Stromal cell of bone marrow (primary cell): ENCODE data around the gene MRPL40.
"Not testable (repeated sequence)": the region's sequence is repeated elsewhere in the genome, so short reads cannot be mapped to it uniquely, and the experiment has no call there.

Experiments
- DNase-seq: peaks from one replicate; pipeline ENCODE4 v3.0.0-alpha.2; 2012; ENCODE audit warnings: low read depth

Gene MRPL40

DNA sequence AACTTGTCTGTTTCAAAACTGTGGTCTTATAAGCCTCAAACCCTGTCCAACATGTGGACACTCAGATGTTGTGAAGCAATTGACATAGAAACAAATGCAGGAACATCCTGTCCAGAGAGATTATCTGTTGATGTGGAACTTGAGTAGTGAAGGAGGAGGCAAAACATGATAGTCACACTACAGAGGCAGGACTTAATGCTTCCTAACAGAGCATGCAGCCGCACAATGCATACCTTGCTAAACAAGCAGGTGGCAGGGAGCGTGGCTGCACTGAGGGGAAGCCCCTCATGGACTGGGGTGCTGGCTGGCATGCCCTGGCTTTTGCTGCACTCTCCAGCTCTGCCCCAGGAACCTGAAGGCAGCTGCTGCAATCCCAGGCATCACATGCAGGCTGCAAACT is 9.8 kb downstream of the MRPL40 start:
- DNase-seq = no peak

GRCh38 chr22:19443544-19444211 is 11.3 kb downstream of the MRPL40 start:
- DNase-seq = no peak

GRCh38 chr22:19445279-19445982 is 13.1 kb downstream of the MRPL40 start:
- DNase-seq = not testable (repeated sequence)

DNA sequence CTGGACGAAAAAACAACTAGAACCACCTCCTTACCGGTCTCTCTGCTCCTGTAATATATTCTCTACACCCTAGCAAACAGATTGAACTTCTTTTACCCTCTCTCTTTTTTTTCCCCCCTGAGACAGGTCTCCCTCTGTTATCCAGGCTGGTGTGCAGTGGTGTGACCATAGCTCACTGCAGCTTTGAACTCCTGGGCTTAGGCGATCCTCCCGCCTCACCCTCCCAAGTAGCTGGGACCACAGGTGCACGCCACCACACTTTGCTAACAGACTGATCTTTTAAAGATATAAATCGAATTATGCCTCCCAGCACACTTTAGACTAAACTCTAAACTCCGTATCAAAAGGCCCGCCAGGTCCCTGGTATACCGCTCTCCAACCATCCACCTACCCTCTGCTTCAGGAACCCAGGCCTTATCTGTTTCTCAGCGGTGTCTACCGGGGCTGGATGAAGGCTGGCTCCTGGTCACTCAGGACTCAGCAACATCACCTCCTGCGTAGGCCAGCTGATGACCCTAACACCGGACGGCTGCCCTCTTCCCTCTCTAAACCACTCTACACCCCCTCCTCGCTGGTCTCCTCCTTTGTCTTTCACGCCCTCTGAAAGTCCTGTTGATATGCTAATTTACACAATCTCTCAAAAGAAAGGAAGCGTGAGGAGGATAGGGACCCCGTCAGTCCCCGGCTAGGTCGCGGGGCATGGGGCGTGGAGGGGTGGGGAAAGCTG is 14.4 kb downstream of the MRPL40 start:
- DNase-seq = no peak

GRCh38 chr22:19447330-19448075 is 15.2 kb downstream of the MRPL40 start, which contains the start of gene C22orf39:
C22orf39 (minus strand) TSS chr22:19447711; CDS start chr22:19447688, 23 bp downstream.
- peak; percentile 88 for DNase-seq

DNA sequence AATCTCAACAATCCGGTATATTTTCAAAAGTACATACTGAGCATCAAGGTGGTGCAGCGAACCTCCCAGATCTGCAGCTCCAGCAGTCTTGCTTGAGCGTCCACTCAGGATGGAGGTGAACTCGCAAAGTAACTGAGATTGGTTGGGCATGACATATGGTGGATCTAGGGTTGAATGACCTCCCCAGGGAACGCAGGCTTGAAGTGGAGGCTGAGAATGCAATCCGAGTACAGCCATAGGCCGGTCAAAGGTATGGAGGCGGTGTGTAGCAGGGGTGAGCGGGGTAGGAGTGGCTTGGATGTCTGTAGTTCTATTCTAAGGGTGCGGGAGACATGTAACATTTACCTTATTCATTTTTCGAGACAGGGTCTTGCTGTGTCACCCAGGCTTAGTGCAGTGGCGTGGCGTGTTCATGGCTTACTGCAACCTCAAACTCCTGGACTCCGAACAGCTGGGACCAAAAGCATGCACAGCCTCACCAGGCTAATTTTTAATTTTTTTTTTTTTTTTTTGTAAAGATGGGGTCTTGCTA is 15.8 kb downstream of the MRPL40 start:
- DNase-seq = no peak

DNA sequence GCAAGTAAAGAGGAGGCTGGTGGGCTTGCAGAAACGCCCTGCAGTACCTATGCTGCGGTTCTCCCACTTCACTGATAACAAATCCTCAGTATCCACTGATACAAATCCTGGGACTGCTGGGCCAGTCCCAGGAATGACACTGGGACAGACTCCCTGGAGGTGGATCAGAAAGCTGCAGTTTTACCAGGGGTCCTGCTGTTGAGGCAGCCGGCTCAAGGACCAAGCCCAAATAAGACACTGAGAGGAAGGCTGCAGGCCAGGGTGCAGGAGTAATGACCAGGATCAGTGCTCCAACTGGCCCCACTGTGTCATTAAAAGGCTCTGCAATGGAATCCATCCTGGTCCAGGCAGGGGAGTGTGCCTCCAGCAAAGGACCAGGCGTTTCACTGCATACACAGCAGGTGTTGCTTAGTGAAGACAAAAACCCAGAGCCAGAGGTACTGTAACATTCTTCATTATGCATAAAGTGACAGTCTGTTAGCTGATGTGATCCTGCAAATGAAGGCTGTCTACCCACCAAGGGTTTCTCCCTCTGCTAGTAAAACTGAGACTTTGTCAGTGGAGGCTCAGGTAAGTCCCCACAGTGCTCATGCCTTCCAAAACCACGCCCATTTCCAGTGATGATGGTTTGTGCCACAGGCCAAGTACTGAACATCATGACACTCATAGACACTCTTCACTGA is 16.5 kb downstream of the MRPL40 start:
- DNase-seq = no peak

GRCh38 chr22:19449422-19449767 is 17.1 kb downstream of the MRPL40 start:
- no peak for DNase-seq

DNA sequence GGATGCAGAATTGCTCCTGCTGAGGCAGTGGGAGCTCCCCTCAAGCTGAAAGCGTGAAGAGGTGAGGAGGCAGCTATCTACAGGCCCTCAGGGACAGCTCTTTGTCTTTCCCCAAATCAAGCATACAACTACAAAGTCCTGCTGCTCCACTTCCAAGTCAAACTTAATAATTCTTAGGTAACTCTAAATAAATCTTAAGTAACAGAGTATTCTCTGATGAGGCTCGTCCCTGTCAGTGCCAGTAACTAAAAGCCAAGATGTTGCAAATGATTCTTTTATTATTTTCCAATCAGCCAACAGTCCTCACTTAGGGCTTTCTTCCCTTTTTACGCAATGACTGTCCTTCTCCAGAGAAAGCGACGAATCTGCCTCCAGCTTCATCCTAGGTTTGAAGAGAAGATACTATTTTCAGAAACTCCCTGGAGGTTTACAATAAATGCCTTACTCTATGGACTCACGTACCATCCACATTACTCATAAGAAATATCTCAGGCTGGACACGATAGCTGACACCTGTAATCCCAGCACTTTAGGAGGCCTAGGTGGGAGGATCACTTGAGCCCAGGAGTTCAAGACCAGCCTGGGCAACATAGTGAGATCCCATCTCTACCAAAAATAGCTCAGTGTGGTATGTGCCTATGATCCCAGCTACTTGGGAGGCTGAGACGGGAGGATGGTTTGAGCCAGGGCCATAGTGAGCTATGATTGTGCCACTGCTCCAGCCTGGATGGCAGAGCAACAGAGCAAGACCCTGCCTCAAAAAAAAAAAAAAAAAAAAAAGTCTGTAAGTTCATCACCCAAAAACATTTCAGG is 18.2 kb downstream of the MRPL40 start:
- DNase-seq = no peak

- DNase-seq = no peak
These were observed 19.2 kb downstream of the MRPL40 start for GRCh38 chr22:19451570-19451969.

DNA sequence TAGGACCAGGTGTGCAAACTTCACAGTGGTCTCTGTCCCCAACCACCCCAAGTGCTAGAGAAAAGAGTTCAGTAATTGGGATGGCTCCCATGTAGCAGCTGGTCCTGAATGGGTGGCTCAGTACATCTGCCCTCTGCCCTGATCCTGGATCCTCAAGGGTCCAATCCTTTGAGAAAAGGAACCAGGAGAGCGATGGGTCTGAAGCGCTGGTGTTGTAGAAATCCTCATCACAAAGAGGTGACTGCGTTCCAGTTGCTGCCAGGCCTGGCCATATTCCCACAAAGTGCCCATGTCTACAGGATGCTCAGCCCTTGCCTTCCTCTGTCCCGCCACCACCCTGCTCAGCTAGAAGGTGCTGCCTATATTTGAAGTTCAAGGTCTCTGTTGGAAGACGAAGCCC is 21.4 kb downstream of the MRPL40 start:
- DNase-seq = no peak

DNA sequence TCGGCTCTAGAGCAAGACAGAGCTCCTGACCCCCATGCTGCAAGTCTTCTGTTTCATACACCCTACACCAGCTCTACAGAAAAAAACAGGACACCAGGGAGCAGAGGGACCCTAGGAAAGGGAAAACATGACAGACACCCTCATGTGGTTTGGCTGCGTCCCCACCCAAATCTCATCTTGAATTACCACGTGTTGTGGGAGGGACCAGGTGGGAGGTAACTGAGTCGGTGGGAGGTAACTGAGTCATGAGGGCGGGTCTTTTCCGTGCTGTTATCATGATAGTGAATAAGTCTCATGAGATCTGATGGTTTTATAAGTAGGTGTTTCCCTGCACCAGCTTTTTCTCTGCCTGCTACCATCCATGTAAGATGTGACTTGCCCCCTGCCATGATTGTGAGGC is 21.8 kb downstream of the MRPL40 start:
- no peak for DNase-seq

- no peak for DNase-seq
These were observed 22.7 kb downstream of the MRPL40 start for GRCh38 chr22:19455033-19455432.

DNA sequence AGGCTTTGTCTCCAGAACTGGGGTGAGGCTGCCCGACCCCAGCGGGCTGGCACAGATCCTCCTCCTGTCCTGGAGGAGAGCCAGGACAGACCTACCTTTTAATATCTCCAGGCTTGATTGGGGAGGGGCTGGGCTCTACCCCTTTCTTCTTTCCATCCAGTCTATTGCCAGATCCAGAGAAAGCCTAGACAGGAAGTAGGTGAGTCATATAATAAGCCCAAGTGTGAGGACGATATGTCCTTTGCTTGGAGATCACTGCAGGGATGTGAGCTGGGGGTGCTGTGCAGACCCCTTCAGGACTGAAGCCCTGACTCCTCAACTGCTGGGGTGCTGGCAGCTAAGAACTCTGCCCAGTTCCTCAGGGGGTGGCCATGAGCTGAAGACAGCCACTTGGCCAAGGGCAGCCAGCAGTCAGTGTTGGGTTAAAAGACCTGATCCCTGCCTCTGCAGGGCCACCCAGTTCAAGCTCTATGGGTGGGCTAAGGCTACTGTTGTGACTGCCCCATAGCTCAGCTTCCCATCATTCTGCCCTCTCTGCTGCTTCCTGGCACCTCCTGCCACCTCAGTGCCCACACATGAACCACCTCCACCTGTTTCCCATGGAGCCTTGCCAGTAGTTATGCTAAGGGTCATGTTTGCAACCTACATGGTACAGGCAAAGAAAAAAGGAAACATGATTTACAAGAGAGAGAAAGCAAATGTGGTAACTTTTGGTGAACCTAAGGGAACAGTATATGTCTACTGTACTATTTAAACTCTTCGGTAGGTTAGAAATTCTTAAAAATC is 23.4 kb downstream of the MRPL40 start:
- DNase-seq = no peak

GRCh38 chr22:19456541-19456940 is 24.2 kb downstream of the MRPL40 start:
- DNase-seq = no peak

- DNase-seq = no peak
These were observed 25.6 kb downstream of the MRPL40 start for GRCh38 chr22:19457828-19458428.

DNA sequence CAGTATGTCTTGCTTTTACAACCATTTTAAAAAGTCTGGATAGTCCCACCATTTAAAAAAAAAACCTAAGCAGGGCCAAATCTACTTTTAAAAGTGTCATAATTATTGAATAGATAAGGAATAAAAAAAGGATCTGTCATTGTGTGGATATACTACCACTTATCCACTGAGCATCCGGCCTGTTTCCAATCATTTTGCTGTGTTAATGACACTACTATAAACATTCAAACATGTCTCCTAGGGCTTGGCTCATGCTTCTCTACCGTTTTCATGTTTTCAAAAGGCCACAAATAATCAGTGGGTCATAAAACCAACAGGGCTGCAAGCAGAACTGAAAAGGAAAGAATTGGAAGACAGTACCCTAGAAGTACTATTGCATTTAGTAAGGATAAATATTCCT is 27.7 kb downstream of the MRPL40 start:
- no peak for DNase-seq

GRCh38 chr22:19461506-19461905 is 29.2 kb downstream of the MRPL40 start:
- DNase-seq = no peak

DNA sequence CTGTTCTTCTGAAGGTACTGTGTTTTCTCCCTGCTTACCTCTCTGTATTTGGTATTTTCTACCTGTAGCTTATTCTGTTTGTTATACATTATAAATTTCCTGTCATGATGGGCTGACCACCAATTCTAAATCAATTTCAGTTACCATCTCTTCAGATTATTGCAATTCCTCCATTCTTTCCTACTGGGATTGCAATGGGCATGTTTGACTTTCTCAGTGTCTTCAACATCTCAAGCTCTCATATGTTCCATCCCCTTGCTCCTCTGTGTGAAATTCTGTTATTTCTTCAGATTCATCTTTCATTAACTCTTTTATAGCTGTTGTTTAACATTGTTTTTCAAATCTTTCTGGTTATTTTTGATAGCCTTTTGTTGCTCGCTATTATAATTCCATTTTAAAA is 30.7 kb downstream of the MRPL40 start:
- DNase-seq = no peak
